Hematopoietic multipotent progenitor cell treated with erythropoietin and hydrocortisone succinate and interleukin-3 and kit ligand, for 17 days (in vitro differentiated cells): Measurements from ENCODE around the gene LUZP1.

Experiments used
- DNase-seq: peaks from one replicate; pipeline ENCODE4 v3.0.0-alpha.2; 2015; ENCODE audit warnings: low spot score

The LUZP1 gene

DNA sequence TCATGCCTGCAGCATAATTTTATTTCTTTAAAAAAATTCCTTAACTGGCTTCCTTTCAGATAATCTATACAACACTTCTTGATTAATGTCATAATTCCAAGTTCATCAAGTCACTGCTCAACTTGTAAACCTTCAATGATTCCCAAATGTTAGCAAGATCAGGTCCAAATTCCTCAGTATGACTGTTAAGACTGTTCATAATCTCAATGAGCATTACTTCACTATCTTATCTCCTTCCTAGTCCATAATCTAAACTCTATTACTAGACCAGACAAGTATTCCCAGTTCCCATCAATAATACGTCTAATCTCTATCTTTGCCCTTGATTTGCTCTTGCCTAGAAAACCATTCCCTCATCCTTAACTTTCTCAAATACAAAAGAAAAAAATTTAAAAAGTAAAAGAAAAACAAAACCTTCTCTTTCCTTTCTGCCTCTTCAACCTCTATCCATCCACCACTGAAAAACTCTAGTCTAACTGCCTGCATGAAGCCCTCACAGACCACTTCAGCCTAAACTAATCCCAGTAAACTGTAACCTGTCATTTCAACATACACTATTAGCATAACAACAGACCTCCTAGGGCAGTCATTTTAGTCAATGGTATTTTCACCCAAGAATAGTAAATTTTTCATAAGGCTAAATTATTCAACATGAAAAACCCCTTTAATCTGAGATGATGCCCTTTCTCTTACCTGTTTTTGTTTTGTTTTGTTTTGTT, 15.5 kb downstream of the LUZP1 start:
- no peak for DNase-seq

GRCh38 chr1:23150742-23151141, 17.9 kb downstream of the LUZP1 start:
- no peak for DNase-seq

DNA sequence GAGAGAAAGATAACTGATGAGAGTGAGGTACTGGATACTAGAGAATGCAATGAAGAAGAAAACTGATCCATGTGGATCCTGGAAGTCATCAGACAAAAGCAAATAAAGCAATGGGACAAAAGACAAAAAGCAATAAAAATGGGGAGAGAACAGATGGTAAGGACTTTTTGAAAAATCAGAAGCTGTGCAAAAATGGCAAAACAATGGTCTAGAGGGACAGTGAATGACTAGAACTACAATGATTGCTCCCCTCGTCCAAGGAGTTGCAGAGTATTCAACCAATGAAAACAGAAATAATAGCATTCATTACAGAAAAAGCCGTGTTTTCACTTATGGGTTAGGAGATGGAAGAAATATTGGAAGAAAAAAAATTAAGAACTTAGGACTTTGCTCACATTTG, 18.5 kb downstream of the LUZP1 start:
- DNase-seq: no peak

- DNase-seq: no peak
Measured at GRCh38 chr1:23149114-23149513, 19.5 kb downstream of the LUZP1 start.

GRCh38 chr1:23148084-23148483, 20.6 kb downstream of the LUZP1 start:
- DNase-seq: no peak

DNA sequence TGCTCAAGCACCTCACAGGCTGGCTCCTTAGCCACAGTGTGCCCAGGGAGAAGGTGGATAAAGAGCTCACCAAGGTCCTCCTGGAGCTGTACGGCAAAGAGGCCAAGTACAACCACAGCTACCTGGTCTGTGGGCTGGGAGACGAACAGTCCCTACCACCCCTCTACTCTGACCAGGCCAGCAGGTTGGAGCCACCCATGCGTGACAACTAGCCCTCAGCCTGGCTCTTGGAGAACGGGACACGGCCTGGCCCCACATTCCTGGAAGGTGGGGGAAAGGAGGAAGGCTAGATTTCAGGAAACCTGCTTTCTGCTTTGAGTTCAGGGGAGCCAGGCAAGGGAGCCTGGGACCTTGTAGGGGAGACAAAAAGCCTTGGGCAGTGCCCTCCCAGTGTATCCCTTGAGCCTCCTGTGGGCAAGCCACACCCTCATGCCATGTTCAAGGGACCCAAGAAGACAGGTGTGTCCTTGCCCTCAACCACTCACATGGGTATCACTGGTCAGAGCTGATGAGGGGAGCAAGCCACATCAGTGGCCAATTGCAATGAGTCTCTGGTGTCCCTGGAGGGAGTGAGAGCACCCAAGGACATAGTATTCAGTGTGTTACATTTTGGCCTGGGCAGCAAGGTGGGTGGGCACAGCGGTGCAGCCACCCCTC, 27.6 kb downstream of the LUZP1 start:
- DNase-seq: no peak

DNA sequence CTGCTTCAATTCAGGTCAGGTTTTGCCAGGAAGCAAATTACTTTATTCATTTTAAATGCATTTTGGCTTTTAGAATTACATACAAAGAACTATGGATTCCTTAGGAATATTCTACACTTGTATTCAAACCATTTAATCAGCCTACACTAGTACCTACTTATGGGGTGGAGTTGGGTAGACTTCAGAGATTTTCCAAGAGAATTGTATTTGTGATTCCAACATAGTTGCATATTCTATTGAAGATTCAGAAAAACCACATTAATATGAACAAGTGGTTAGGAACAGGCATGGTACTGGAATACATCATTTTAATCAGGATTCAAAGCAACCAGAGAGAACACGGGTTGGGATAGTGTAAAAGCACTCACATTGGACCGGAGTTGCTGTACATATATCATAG, 33.4 kb downstream of the LUZP1 start:
- DNase-seq: no peak

DNA sequence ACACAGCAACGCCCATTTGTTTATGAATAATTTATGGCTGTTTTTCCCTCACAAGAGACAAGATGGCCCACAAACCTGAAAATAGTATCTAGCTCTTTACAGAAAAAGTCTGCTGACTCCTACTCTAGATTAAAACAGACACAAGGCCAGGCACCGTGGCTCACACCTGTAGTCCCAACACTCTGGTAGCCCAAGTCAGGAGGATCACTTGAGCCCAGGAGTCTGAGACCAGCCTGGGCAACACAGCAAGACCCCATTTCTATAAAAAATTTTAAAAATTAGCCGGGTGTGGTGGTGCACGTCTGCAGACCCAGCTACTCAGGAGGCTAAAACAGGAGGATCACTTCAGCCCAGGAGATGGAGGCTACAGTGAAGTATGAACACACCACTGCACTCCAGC, 34.6 kb downstream of the LUZP1 start:
- no peak for DNase-seq

DNA sequence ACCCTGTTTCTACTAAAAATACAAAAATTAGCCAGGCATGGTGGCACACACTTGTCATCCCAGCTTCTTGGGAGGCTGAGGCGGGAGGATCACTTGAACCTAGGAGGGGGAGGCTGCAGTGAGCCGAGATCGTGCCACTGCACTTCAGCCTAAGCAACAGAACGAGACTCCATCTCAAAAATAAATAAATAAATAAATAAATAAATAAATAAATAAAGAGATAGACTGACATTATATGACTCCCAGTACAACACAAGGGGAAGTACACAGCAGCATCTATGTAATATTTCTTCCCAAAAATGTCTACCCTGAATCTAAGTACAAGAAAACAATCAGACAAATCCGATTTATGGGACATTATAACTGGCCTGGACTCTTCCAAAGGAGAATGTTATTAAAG, 35.1 kb downstream of the LUZP1 start:
- no peak for DNase-seq

DNA sequence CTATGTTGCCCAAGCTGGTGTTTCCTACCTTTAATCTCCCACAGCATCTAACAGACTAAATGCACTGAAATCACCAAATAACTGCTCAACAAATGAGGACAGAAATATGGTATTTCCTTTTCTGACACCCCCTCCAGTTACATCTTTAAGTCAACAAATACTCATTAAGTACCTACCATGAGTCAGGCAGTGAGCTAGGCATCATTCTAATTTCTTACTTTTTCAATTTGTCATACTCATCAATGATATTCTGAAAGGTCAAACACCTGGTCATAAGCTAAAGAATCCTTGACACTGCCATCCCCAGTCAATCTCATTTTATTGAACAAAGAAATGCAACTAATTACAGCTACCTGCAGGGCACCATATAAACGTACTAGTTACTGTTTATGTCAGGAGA, 36.6 kb downstream of the LUZP1 start:
- no peak for DNase-seq

GRCh38 chr1:23129846-23130245, 38.8 kb downstream of the LUZP1 start:
- DNase-seq: no peak

GRCh38 chr1:23126801-23127200, 41.9 kb downstream of the LUZP1 start:
- DNase-seq: no peak

- DNase-seq: no peak
Measured at GRCh38 chr1:23126200-23126599, 42.5 kb downstream of the LUZP1 start.

GRCh38 chr1:23125489-23125888, 43.2 kb downstream of the LUZP1 start:
- no peak for DNase-seq

DNA sequence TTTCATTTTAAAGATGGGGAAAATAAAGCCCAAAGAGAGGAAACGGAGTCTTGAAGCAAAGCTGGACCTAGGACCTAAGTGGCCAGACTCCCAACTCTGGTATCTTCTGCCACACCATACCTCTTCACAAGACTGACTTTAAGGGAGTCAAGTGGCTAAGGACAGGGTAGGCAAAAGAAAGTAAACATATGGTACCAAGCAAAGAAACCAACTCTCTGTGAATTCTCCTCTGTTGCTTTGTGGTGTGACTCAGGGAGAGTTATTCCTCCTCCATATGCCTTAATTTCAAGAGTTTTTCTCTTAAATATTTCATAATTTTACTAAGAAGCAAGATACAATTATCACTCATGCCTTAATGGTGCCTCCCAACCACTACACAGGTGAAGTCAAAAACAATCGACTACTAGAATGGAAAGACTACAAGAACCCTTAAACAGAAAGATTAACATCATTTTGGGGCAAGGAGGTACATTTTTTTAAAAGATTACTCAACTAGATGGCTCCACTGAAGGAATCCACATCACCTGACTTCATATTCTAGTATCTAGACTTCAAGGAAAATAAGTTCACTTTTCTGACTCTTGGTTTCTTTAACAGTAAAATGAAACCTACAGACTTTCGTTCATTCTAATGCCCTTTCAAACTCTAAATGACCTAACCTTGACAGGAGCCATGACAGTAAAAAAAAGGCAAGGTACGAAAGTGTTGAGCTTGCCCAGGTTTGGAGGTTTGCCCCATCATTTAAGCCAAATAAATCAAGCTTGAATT, 44.2 kb downstream of the LUZP1 start:
- DNase-seq: no peak

DNA sequence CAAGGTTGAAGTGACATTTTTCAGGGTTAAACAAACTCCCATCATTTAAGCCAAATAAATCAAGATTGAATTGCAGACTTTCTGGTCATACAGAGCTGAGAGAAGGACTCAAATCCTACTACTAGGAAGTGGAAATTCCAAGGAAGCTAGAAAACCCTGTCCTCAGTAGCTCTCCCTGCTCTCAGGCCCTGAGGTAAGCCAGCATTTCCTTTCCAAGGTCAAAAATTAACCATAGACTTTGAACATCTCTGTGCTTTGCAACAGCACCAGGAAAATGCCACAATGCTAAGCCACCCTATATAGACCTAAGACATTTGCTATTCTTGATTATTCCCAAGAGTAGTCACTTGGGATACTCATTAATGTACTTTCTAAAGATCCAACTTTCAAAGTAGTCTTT, 45.1 kb downstream of the LUZP1 start:
- no peak for DNase-seq

- no peak for DNase-seq
Measured at GRCh38 chr1:23122796-23123195, 45.9 kb downstream of the LUZP1 start.

GRCh38 chr1:23122023-23122748, 46.5 kb downstream of the LUZP1 start:
- DNase-seq: no peak

- DNase-seq: no peak
Measured at GRCh38 chr1:23120383-23120782, 48.3 kb downstream of the LUZP1 start.

DNA sequence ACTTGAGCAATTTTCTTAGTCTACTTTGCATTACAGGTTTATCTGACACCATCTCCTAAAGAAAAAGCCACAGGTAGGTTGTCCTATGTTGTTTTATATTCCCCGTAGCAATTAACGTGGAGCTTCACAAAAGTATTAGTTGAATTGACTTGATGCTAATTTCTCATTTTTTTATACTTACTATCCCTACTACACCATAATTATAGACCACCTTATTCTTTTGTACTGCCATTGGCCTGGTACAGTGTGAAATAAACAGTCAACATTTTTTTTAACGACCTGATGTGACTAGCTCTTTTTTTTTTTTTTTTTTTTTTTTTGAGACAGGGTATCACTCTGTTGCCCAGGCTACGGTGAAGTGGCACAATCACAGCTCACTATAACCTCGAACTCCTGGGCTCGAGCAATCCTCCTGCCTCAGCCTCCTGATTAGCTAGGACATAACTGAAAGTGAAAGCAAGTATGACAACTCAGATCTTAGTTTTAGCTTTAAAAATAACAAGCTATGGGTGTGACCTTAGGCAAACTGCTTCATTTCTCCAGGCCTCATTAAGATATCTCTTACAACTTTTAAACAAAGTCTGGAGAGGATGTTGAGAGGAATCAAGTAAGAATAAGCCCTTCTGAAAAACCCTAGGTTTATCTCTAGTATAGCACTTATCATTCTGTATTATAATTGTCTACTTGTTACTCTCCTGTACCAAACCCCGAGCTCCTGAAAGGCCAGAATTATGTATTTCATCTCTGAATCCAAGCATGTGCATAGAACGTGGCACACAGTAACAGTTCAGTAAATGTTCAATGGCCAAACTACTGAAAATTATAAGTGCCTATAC, 49.5 kb downstream of the LUZP1 start:
- peak; percentile 81 for DNase-seq

DNA sequence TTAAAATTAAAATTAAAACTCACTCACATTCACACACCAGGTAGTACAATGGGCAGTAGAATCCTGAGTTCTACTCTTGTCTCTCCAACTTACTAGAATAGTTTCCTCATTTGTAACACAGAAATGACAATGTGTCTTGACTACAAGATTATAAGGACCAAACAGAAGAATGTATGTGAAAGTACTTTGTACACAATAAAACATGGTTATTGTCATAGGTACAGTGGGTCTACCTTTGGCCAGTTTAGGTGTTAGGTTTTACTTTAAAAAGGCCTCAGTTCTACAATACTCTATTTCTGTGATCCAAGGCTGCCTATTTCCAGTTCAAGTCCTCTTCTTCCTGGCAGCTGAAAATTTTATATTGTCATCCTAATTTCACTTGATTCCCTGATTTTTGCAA, 50.2 kb downstream of the LUZP1 start:
- no peak for DNase-seq
